NCI-H187 (cell line): ENCODE data around the gene BCL11B.
A peak's percentile ranks its signal among the peaks of the same experiment; 100 is the strongest.

ENCODE experiments used
- DNase-seq, 2 experiments: peaks; one replicate each; lab custom pipeline; 2025; lab: John Stamatoyannopoulos, UW

The BCL11B gene

DNA sequence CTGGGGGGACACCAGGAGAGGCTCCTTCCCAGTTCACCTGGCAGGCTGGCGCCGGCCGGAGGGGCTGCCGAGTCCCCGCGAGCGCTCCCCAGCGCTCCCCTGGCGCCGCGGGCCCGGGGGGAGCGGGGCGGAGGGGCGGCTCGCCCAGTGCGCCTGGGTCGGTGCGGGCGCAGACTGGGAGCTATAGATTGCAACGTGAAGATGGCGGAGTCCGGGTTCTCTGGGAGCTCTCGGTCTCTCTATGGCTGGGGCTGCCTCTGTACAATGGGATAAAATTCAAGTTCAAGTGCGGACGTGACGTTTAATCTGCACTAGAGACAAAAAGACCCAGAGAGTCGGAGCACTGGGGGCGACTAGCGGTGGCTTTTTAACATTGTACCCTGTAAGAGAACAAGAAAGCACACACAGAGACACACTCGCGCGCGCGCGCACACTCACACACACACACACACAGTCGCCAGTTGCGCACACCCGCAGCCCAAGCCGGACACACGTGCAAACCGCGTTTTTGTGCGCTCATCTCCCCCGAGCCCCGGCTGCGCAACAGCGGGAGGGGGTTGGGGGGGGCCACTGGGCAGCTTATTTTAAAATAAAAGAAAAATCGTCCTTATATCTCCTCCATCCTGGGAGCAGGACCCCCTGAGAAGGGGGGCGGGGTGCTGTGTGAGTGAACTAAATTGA is at the start of gene BCL11B:
TSS of gene BCL11B (minus strand) at position 247 of the 681 bp plus-strand sequence. CDS start 979 bp downstream, outside the sequence.
- DNase-seq = peak; percentile 77 to 85

- DNase-seq = no peak
Observed at GRCh38 chr14:99321236-99321925, 49.4 kb upstream of the BCL11B start.

- no peak for DNase-seq
Observed at GRCh38 chr14:99320621-99321235, 48.7 kb upstream of the BCL11B start.

DNA sequence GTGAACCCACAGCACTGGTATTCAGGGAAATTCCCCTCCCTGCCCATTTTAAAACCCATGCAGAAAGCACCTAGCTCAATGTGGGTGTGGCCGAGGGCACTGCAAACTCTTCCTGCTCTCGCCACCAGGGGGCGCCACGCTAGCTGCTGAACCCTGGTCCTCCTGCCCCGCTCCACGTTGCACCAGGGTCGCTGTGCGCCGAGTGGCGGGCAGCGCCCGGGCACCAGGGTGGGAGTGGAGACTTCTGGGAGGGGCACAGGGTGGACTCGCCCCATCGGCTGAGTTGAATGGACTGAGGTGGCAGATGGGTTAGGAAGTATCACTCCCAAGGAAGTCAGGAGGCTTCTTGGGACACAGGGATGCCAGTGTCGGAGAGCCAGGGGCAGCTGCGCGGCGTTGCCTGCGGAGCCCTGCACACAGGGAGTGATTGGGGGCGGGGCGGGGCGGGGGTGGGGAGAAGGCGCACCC is 48.1 kb upstream of the BCL11B start:
- DNase-seq = peak; percentile 15 to 37

- DNase-seq = no peak
Observed at GRCh38 chr14:99318959-99319295, 46.9 kb upstream of the BCL11B start.

- DNase-seq = no peak
Observed at GRCh38 chr14:99318091-99318958, 46.3 kb upstream of the BCL11B start.

GRCh38 chr14:99317231-99318090 is 45.5 kb upstream of the BCL11B start:
- DNase-seq = no peak

DNA sequence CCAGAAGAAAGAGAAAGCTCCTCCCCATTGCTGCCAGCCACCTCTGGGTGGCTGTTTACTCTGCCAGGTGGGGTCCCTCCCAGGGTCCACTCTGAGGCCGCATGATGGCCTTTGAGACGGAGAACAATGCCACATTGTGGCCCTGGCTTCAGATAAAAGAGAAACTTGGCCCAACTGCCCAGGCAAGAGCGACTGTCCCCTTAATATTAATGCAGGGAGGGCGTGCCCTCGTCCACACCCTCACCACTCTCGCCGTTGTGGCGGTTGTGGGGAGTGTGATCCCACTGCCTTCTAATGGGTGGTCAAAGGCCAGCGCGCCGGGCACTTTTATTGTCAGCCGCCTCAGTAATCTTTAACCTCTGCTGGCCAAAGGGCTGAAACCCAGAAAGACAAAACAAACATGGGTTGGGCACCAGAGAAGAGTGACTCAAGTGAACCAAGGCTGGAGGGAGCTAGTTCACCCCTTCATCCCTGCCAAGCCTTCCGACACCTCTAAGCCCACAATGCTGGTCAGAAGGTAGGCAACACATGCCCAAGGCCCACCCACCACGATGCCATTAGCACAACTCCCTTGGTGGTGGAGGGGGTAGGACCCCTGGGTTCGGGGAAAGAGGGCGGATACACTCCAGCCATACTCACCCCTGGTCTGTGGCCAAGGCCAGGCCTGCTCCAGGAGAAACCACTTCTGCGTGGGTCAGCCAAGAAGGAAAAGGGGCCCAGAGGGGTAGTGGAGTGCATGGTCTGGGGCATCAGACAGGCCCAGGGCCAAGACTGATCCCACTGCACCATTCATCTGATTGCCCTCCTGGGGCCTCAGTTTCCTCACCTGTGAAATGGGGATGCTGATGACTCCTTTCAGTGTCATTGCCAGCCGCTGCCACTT is 44.5 kb upstream of the BCL11B start:
- DNase-seq = no peak

DNA sequence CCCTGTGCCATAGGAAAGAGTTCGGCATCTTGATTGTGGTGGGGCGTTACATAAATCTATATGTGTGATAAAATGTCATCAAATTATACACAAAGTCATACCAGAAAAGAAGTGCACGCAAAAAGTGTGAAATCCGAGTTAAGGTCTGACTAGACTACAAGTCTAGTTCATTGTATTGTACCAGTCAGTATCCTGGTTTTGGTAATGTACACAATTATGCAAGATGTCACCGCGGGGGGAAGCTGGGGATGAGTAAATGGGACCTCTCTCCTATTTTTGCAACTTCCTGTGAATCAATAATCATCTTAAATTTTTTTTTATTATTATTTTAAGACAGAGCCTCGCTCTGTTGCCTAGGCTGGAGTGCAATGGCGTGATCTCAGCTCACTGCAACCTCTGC is 43.2 kb upstream of the BCL11B start:
- no peak for DNase-seq

DNA sequence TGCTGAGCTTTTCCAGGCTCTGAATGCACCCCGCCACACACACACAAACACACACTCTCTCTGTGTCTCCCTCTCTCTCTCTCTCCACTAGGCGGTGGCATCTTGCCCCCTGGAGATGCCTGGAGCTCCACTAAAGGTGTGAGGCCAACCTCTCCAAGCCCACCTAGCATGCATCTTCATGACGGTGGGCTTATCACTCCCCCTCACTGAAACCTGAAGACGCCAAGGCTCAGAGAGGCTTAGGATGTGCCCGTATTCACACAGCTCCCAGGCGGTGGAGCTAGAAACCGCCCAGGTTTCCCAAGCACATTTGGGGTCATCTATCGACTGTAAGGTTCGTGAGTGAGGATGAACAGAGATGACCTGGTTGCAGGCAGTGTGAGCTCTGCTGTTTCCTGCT is 42.6 kb upstream of the BCL11B start:
- no peak for DNase-seq

DNA sequence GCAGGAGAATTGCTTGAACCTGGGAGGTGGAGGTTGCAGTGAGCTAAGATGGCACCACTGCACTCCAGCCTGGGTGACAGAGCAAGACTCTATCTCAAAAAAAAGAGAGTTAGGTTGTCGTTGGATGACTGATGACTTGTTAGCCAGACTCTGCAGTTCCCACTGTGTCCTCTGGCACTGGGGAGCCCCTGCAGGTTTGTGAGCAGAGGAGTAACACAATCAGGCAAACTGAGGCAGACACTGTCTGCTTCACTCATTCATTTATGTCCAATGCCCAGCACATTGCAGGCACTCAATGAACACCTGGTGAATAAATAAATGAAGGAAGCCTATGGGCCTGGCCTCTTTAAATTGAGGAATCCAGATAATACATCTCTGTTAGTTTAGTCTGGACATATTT is 41.2 kb upstream of the BCL11B start:
- DNase-seq = no peak

GRCh38 chr14:99312106-99312505 is 40.1 kb upstream of the BCL11B start:
- no peak for DNase-seq

- no peak for DNase-seq
Observed at GRCh38 chr14:99309220-99309766, 37.3 kb upstream of the BCL11B start.

DNA sequence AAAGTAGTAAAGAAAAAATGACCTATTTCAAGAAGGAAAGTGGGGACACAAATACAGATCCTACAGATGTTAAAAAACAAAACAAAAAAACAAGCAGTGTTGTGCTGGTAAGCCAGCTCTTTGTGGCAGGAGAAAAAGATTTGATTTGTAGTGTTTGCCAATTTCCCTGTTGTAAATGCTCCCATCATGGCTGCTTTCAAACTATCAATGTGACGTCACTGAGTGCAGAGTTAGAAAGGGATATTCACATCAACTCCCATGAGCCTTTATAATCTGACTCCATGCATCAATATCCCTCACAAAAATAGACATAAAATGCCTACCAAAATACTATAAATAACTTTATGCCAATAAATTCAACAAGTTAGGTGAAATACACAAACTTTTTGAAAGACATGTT is 32.2 kb upstream of the BCL11B start:
- DNase-seq = no peak

GRCh38 chr14:99300190-99300589 is 28.2 kb upstream of the BCL11B start:
- DNase-seq = no peak

- no peak for DNase-seq
Observed at GRCh38 chr14:99296517-99296916, 24.5 kb upstream of the BCL11B start.

DNA sequence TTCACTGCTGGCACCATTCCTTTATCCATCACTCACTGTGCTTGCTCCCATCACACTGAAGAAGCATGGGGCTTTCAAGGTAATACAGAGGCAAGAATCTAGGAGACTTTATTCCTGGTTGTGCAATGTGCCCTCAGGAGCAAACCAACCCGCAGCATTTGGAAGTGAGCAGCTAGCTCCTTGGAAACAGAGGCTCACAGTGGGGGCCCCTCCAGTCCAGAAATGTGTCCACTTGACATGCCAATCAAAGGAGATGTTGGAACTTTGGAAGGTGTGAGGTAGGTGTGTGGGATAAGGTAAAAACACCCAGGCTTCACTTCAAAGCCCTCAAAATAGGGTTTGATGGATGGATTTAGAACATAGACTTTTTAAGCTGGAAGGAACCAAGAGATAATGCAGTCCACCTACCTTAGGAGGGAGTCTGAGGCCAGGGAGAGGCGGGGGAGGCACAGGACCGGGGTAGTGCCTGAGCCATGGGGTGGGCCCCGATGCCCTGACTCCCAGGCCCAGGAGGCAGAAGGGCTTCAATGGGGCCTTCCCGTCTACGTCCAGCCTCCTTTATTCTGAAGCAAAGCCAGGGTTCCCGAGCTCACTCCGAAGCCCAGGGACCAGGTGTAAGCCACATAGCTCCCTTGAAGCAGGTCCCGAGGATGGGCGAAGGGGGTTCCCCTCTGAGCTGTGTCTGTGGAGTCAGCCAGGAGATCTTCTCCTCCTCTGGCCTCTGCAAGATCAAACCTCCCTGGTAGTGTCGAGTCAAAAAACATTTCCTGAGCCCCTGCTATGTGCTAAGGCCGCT is 17.6 kb upstream of the BCL11B start:
- no peak for DNase-seq

- DNase-seq = no peak
Observed at GRCh38 chr14:99288948-99289347, 17.0 kb upstream of the BCL11B start.

DNA sequence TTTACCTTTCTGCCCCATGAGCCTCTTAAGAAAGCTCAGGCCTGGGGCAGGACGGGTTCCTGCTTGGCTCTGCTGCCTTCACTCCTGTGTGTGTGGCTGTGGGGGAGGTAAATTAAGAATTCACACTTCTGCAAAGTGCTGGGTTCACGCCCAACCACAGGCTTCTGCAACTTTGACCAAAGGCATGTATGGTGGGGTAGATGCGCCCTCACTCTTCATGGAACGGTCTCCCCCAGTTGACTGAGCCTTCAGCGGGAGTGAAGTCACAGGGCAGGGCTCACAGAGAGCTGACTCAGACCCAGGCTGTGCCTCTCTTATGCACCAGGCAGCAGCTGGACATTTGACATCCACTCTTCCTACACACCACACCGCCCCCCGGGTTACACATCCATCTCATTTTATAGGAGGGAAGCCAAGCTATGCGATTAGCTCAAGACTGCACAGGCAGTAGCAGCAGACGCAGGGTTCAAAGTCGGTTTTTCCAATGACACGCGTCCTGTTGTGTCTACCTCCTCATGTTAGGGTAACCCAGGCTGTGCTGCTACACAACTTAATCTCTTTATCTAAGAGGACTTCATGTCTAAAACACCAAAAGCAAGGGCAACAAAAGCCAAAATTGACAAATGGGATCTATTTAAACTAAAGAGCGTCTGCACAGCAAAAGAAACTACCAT is 15.4 kb upstream of the BCL11B start:
- DNase-seq = no peak
